Measurements from ENCODE around the gene OR6B1. TPM values are rescaled to one million over a fixed set of nuclear protein-coding genes. Genes with fewer than 3 reads are reported as not detected.

Gene OR6B1
- total RNA-seq = not detected

DNA sequence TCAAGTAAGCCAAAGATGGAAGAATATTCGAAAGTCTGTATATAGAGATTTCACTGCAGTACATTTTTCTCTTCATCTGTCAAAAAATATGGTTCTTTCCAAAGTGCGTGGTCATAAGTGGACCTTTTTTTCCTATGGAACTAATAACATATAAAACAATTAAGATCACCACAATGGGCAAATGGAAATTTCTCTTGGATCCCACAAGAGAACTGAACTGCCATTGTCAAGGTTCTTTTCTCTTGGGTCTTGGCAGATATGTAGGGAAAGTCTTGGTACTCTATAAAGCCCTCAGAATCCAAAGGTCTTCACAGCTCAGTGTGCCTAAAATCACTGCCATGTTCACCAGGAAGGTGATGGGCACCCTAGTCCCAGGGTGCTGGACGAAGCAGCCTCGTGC, at the start of gene OR6B1:
TSS of gene OR6B1 (plus strand) at position 301 of the 400 bp plus-strand sequence. CDS start 3,677 bp downstream, outside the sequence.
- no peak for TF ChIP-seq POLR2AphosphoS5 (IDR thresholded peaks at IDR 0.05)
- TF ChIP-seq POLR2A (IDR thresholded peaks at IDR 0.05) = no peak
- TF ChIP-seq EP300 (IDR thresholded peaks at IDR 0.05; ENCODE audit: low read depth) = no peak
- TF ChIP-seq, protein P1, sequence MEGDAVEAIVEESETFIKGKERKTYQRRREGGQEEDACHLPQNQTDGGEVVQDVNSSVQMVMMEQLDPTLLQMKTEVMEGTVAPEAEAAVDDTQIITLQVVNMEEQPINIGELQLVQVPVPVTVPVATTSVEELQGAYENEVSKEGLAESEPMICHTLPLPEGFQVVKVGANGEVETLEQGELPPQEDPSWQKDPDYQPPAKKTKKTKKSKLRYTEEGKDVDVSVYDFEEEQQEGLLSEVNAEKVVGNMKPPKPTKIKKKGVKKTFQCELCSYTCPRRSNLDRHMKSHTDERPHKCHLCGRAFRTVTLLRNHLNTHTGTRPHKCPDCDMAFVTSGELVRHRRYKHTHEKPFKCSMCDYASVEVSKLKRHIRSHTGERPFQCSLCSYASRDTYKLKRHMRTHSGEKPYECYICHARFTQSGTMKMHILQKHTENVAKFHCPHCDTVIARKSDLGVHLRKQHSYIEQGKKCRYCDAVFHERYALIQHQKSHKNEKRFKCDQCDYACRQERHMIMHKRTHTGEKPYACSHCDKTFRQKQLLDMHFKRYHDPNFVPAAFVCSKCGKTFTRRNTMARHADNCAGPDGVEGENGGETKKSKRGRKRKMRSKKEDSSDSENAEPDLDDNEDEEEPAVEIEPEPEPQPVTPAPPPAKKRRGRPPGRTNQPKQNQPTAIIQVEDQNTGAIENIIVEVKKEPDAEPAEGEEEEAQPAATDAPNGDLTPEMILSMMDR (IDR thresholded peaks at IDR 0.05) = no peak
- Histone ChIP-seq H3K36me3 (no peaks in the 10 kb centered on the region), H3K27ac (no peak within 1 kb of the TSS), H3K4me3 (no peak within 1 kb of the TSS), H3K4me1 (no peaks in the 10 kb centered on the region), H3K9me3 (no peaks in the 10 kb centered on the region), H3K27me3 (no peaks in the 10 kb centered on the region)
- 73 to 81% methylated on average over 2 to 4 of the region's 4 CpGs for WGBS, 2 donors (ENCODE audit: low coverage in 1 of 2)
- intact Hi-C loops (cut with DNase I; ENCODE audit: low total_unique reads) (no loop called here), in situ Hi-C loops (cut with MboI; ENCODE audit: low pct_ligation_motif_present in 1 of 4, low pct_unique_long_range_greater_than_20kb in 1 of 4, low sequenced_read_pairs in 3 of 4) (no loop called here)
- no peak for DNase-seq

DNA sequence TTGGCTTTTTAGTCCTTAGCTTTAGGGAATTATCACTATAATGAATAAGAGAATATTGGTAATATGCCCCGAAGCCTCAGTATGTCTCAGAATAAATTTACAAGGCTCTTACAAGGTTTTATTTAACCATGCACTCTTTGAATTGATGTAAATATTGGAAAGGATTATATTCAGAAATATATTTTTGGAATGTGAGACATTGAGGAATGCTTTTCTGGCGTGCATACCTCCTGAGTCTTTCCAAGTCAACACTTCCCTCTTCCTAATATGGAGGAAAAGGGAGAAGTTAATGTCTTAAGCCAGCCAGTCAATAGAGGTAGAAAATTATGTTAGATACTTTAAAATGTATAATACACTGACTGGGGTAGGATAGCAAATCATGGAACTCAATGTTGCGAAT, 46.7 kb upstream of the OR6B1 start:
- intact Hi-C loops (cut with DNase I; ENCODE audit: low total_unique reads) = no loop called here
- no peaks in the 10 kb centered on the region for H3K27me3 ChIP-seq
- H3K4me3 ChIP-seq = no peak overlapping the region
- TF ChIP-seq POLR2A (IDR thresholded peaks at IDR 0.05) (no peak), POLR2AphosphoS5 (IDR thresholded peaks at IDR 0.05) (no peak), EP300 (IDR thresholded peaks at IDR 0.05; ENCODE audit: low read depth) (no peak)
- TF ChIP-seq, protein P1 (IDR thresholded peaks at IDR 0.05) = no peak
- H3K4me1 ChIP-seq = no peaks in the 10 kb centered on the region
- 78 to 82% methylated on average over 3 of the region's 3 CpGs for whole genome bisulfite sequencing, 2 donors (ENCODE audit: low coverage in 1 of 2)
- H3K27ac ChIP-seq = no peak overlapping the region
- H3K36me3 ChIP-seq = no peaks in the 10 kb centered on the region
- no peak for DNase-seq
- H3K9me3 ChIP-seq = no peaks in the 10 kb centered on the region
- in situ Hi-C loops (cut with MboI; ENCODE audit: low pct_ligation_motif_present in 1 of 4, low pct_unique_long_range_greater_than_20kb in 1 of 4, low sequenced_read_pairs in 3 of 4) = no loop called here

DNA sequence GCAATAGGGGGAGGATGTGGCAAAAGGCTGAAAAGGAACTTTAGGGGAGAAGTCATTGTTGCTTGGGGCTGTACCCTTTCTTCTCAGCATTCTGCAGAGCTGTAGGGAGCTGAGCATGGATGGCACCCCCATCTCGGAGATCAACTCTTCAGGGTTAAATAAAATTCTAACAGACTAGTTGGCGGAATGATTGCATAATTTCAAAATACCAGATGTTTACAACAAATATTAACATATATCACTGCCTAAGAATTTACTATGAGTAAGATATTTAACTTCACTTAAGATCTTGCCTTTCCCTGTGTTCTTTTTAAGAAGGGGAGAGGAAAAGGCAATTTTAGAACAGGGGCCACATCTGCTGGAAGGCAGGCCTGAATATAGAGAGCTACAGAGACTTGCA, 46.0 kb upstream of the OR6B1 start:
- Histone ChIP-seq H3K27ac (no peak overlapping the region), H3K27me3 (no peaks in the 10 kb centered on the region), H3K4me3 (no peak overlapping the region), H3K4me1 (no peaks in the 10 kb centered on the region), H3K36me3 (no peaks in the 10 kb centered on the region), H3K9me3 (no peaks in the 10 kb centered on the region)
- no peak for DNase-seq
- 78% methylated on average over 2 of the region's 2 CpGs; no CpG with 5 or more reads in 1 of the 2 donors for WGBS, 2 donors (ENCODE audit: low coverage in 1 of 2)
- TF ChIP-seq, protein P1 (IDR thresholded peaks at IDR 0.05) = no peak
- TF ChIP-seq POLR2A (IDR thresholded peaks at IDR 0.05) (no peak), POLR2AphosphoS5 (IDR thresholded peaks at IDR 0.05) (no peak), EP300 (IDR thresholded peaks at IDR 0.05; ENCODE audit: low read depth) (no peak)
- intact Hi-C loops (cut with DNase I; ENCODE audit: low total_unique reads) = no loop called here
- in situ Hi-C loops (cut with MboI; ENCODE audit: low pct_ligation_motif_present in 1 of 4, low pct_unique_long_range_greater_than_20kb in 1 of 4, low sequenced_read_pairs in 3 of 4) = no loop called here

DNA sequence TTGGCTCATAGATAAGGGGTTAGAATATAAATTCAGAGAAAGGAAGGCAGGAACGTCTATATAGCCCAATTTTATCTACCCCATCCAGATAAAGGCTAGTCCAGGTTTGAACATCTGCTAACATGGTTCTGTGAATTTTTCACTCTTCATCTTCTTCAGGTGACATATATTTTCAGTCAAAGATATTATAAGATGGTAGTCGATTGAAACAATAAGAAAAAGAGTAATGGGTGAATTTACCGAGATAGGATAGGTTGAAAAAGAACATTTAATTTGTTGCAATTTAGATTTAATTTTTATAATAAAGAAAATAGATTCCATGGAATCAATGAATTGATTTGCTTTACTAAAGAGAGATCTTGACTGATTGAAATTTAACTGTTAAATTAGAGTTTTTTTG, 45.6 kb upstream of the OR6B1 start, which contains the start of gene OR2F1:
TSS of gene OR2F1 (plus strand) at position 301 of the 400 bp plus-strand sequence. CDS start 5,127 bp downstream, outside the sequence.
- no peaks in the 10 kb centered on the region for H3K4me1 ChIP-seq
- TF ChIP-seq POLR2A (IDR thresholded peaks at IDR 0.05) (no peak), POLR2AphosphoS5 (IDR thresholded peaks at IDR 0.05) (no peak)
- TF ChIP-seq, protein P1 (IDR thresholded peaks at IDR 0.05) = no peak
- H3K9me3 ChIP-seq = no peaks in the 10 kb centered on the region
- WGBS, 2 donors (ENCODE audit: low coverage in 1 of 2) = 71 to 81% methylated on average over 3 of the region's 3 CpGs
- in situ Hi-C loops (cut with MboI; ENCODE audit: low pct_ligation_motif_present in 1 of 4, low pct_unique_long_range_greater_than_20kb in 1 of 4, low sequenced_read_pairs in 3 of 4) = no loop called here
- no peak within 1 kb of the TSS for H3K27ac ChIP-seq
- H3K27me3 ChIP-seq = no peaks in the 10 kb centered on the region
- H3K4me3 ChIP-seq = no peak within 1 kb of the TSS
- no peaks in the 10 kb centered on the region for H3K36me3 ChIP-seq
- DNase-seq = no peak
- intact Hi-C loops (cut with DNase I; ENCODE audit: low total_unique reads) = no loop called here
